IMR-90 (cell line): ENCODE data around the gene GPC6. TPM values are rescaled to one million over a fixed set of nuclear protein-coding genes. Genes with fewer than 3 reads are reported as not detected.

Source experiments
- ATAC-seq: fragments of 200-7000 bp; cut with Tn5 transposase; 2 replicates; pipeline ENCODE4 v1.9.1; 2020; ENCODE audit warnings: low read depth, mild to moderate bottlenecking, moderate library complexity
- BruUV-seq: library from RNA; stranded (reverse); fragments of 400-500 nt; replicated peaks from 2 replicates; lab custom pipeline; 2021; lab: Mats Ljungman, UMichigan
- CTCF ChIA-PET: fragments of 300-600 bp; formaldehyde crosslinking; extraction: SDS; loops from one replicate; lab custom pipeline; 2021; ENCODE audit warnings: antibody characterized with exemption; lab: Yijun Ruan, JAX
- POLR2A ChIA-PET: fragments of 300-600 bp; sonication (Branson Sonifier 250); formaldehyde crosslinking; loops from one replicate; lab custom pipeline; 2022; ENCODE audit warnings: antibody characterized with exemption; ENCODE audit not compliant: unreplicated experiment; lab: Charles Lee
- DNase-seq: peaks from one replicate; pipeline ENCODE4 v3.0.0; 2013
- H2AFZ ChIP-seq: replicated peaks from 2 replicates; pipeline ENCODE3; 2013; ENCODE audit warnings: low read length, mild to moderate bottlenecking; ENCODE audit not compliant: poor library complexity
- H2AK5ac ChIP-seq: 2 replicates; pipeline ENCODE4 v1.6.1; 2013; ENCODE audit warnings: low read depth, low read length, inconsistent platforms
- H2AK9ac ChIP-seq: replicated peaks from 2 replicates; pipeline ENCODE3; 2013; ENCODE audit warnings: mild to moderate bottlenecking, low read depth, low read length, moderate library complexity; ENCODE audit not compliant: poor library complexity
- H2BK120ac ChIP-seq: 2 replicates; pipeline ENCODE4 v1.6.1; 2013; ENCODE audit warnings: low read depth, low read length, inconsistent platforms
- H2BK15ac ChIP-seq: 3 replicates; pipeline ENCODE4 v1.6.1; 2013; ENCODE audit warnings: low read depth, low read length, inconsistent platforms
- H2BK20ac ChIP-seq: 2 replicates; pipeline ENCODE4 v1.6.1; 2013; ENCODE audit warnings: low read depth, mild to moderate bottlenecking, inconsistent platforms, low read length, moderate library complexity
- H2BK5ac ChIP-seq: 2 replicates; pipeline ENCODE4 v1.6.1; 2013; ENCODE audit warnings: mild to moderate bottlenecking, low read depth, low read length, inconsistent platforms; ENCODE audit not compliant: poor library complexity, severe bottlenecking
- H3K14ac ChIP-seq: replicated peaks from 2 replicates; pipeline ENCODE4 v1.6.1; 2013; ENCODE audit warnings: low read depth, low read length, inconsistent platforms
- H3K18ac ChIP-seq: 2 replicates; pipeline ENCODE4 v1.6.1; 2013; ENCODE audit warnings: low read depth, low read length, control low read depth
- H3K23ac ChIP-seq: 2 replicates; pipeline ENCODE4 v1.6.1; 2013; ENCODE audit warnings: low read depth, low read length, inconsistent platforms
- H3K27ac ChIP-seq: 2 replicates; pipeline ENCODE4 v1.5.1; 2013; ENCODE audit warnings: mild to moderate bottlenecking, control low read depth, low read length; ENCODE audit not compliant: insufficient read depth
- H3K27me3 ChIP-seq: 2 replicates; pipeline ENCODE4 v1.6.1; 2013; ENCODE audit warnings: low read length; ENCODE audit not compliant: control insufficient read depth, insufficient read depth
- H3K36me3 ChIP-seq: 2 replicates; pipeline ENCODE4 v1.6.1; 2013; ENCODE audit warnings: low read length, mixed read lengths; ENCODE audit not compliant: control insufficient read depth, insufficient read depth
- H3K4ac ChIP-seq: 2 replicates; pipeline ENCODE4 v1.6.1; 2013; ENCODE audit warnings: low read depth, low read length, inconsistent platforms
- H3K4me1 ChIP-seq: 2 replicates; pipeline ENCODE4 v1.6.1; 2013; ENCODE audit warnings: low read length, mixed read lengths; ENCODE audit not compliant: control insufficient read depth, insufficient read depth
- H3K4me2 ChIP-seq: 2 replicates; pipeline ENCODE4 v1.6.1; 2013; ENCODE audit warnings: low read depth, mild to moderate bottlenecking, control low read depth, low read length, moderate library complexity
- H3K4me3 ChIP-seq: 2 replicates; pipeline ENCODE4 v1.5.1; 2013; ENCODE audit warnings: low read depth, mild to moderate bottlenecking, control low read depth, low read length, moderate library complexity; ENCODE audit not compliant: insufficient read depth
- H3K56ac ChIP-seq: 2 replicates; pipeline ENCODE4 v1.6.1; 2013; ENCODE audit warnings: low read length, inconsistent platforms; ENCODE audit not compliant: insufficient read depth; ENCODE audit errors: extremely low read depth
- H3K79me1 ChIP-seq, 2 experiments: 2 replicates each; pipeline ENCODE4 v1.6.1; 2013; ENCODE audit warnings: low read length in 2 of 2, inconsistent platforms in 1 of 2, low read depth in 1 of 2
- H3K9ac ChIP-seq: 2 replicates; pipeline ENCODE4 v1.6.1; 2013; ENCODE audit warnings: low read depth, low read length, control low read depth
- H3K9me1 ChIP-seq: 2 replicates; pipeline ENCODE4 v1.6.1; 2013; ENCODE audit warnings: low read length, inconsistent platforms; ENCODE audit not compliant: insufficient read depth
- H3K9me3 ChIP-seq: 2 replicates; pipeline ENCODE4 v1.6.1; 2013; ENCODE audit warnings: low read length; ENCODE audit not compliant: control insufficient read depth, insufficient read depth
- H4K20me1 ChIP-seq: 2 replicates; pipeline ENCODE4 v1.6.1; 2013; ENCODE audit warnings: low read length, inconsistent platforms; ENCODE audit not compliant: insufficient read depth
- H4K5ac ChIP-seq: 2 replicates; pipeline ENCODE4 v1.6.1; 2013; ENCODE audit warnings: mild to moderate bottlenecking, low read depth, low read length, control low read depth
- H4K8ac ChIP-seq, 2 experiments: 2 replicates each; pipeline ENCODE4 v1.6.1; 2013; ENCODE audit warnings: low read depth in 2 of 2, low read length in 2 of 2, control low read depth in 1 of 2, inconsistent platforms in 1 of 2
- H4K91ac ChIP-seq: 2 replicates; pipeline ENCODE4 v1.6.1; 2013; ENCODE audit warnings: low read depth, low read length, inconsistent platforms; ENCODE audit not compliant: insufficient read depth
- CHD1 ChIP-seq: IDR thresholded peaks from 2 replicates; pipeline ENCODE4 v1.6.1; 2012; ENCODE audit warnings: low read depth, low read length, improper control_type of control experiment
- ELK1 ChIP-seq: fragments of 150-350 bp; IDR thresholded peaks from 2 replicates; pipeline ENCODE4 v1.6.1; 2016; ENCODE audit warnings: low read depth, mild to moderate bottlenecking, low read length, moderate library complexity, borderline replicate concordance
- MXI1 ChIP-seq: IDR thresholded peaks from 2 replicates; pipeline ENCODE4 v1.6.1; 2012; ENCODE audit warnings: low read depth, mild to moderate bottlenecking, low read length, moderate library complexity, borderline replicate concordance
- NFE2L2 ChIP-seq: fragments of 150-350 bp; IDR thresholded peaks from 2 replicates; pipeline ENCODE4 v1.6.1; 2016; ENCODE audit warnings: low read depth, mild to moderate bottlenecking, low read length
- POLR2A ChIP-seq: IDR thresholded peaks from 2 replicates; pipeline ENCODE4 v1.6.1; 2012; ENCODE audit warnings: mild to moderate bottlenecking, low read depth, low read length
- RCOR1 ChIP-seq: IDR thresholded peaks from 2 replicates; pipeline ENCODE4 v1.6.1; 2012; ENCODE audit warnings: mild to moderate bottlenecking, low read length, improper control_type of control experiment; ENCODE audit not compliant: insufficient replicate concordance
- RFX5 ChIP-seq: IDR thresholded peaks from 2 replicates; pipeline ENCODE4 v1.8.0; 2012; ENCODE audit warnings: low read depth, mild to moderate bottlenecking, low read length, moderate library complexity
- SMC3 ChIP-seq: fragments of 150-350 bp; IDR thresholded peaks from 2 replicates; pipeline ENCODE4 v1.6.1; 2016; ENCODE audit warnings: low read depth, mild to moderate bottlenecking, antibody characterized with exemption, low read length, moderate library complexity
- WGBS, 2 experiments: methylation state at CpG; one replicate each; pipeline versions ENCODE4 v1.1.5 to v1.1.7; 2013; ENCODE audit warnings: missing lambda C conversion rate in 2 of 2; ENCODE audit not compliant: insufficient read length in 1 of 2; ENCODE audit errors: extremely low coverage in 2 of 2; 5-methylcytosine and 5-hydroxymethylcytosine counted together
- dilution Hi-C: fragments of 300-500 bp; cut with HindIII; formaldehyde crosslinking; loops from one replicate; pipeline ENCODE4 v1.14.3; 2018; ENCODE audit warnings: low sequenced_read_pairs; ENCODE audit not compliant: unreplicated experiment
- in situ Hi-C: fragments of 300-500 bp; cut with MboI; formaldehyde crosslinking; loops from 3 replicates; pipeline ENCODE4 v1.14.3; 2019; ENCODE audit warnings: low sequenced_read_pairs, inconsistent platforms, mixed read lengths
- intact Hi-C: fragments of 100-400 bp; cut with micrococcal nuclease; formaldehyde crosslinking; loops from 2 replicates; pipeline ENCODE4 v1.10.0; 2022
- polyA plus RNA-seq, 3 experiments: library from polyadenylated mRNA; depleted of rRNA; stranded (reverse); fragments of >200 nt; gene quantifications; 2 replicates each; pipeline ENCODE4 v1.2.3, GENCODE V29; 2012; ENCODE audit warnings: low replicate concordance in 1 of 3
- total RNA-seq: library from RNA; depleted of rRNA; stranded (reverse); fragments of >200 nt; gene quantifications from 2 replicates; pipeline ENCODE4 v1.2.3, GENCODE V29; 2012

The GPC6 gene
- total and polyA plus RNA-seq, 2 of the 4 experiments (the other 2 are of a cell fraction) = 14.9 to 39.4 TPM

- H3K4me1 ChIP-seq = peaks cover 2% of the 10 kb centered on the region; the same call in 1 of the 2 replicates
- no peak overlapping the region for H4K5ac ChIP-seq
- H3K79me1 ChIP-seq = 0 out of 4 replicates have a peak, but pooled peaks cover 0 to 2% of the 10 kb centered on the region in 2 experiments
- no peak overlapping the region for H2BK15ac ChIP-seq
- no peak overlapping the region for H2BK120ac ChIP-seq
- no peaks in the 10 kb centered on the region for H3K36me3 ChIP-seq
- in situ Hi-C loops = no loop called here
- H3K14ac ChIP-seq = no peak overlapping the region
- H3K23ac ChIP-seq = no peak overlapping the region
- no peak overlapping the region for H2AK5ac ChIP-seq
- no peaks in the 10 kb centered on the region for H3K9me1 ChIP-seq
- H3K4me2 ChIP-seq = no peak overlapping the region
- TF ChIP-seq CHD1 = no peak
- no peak for TF ChIP-seq RCOR1
- no peak for TF ChIP-seq RFX5
- no peak for TF ChIP-seq MXI1
- TF ChIP-seq NFE2L2 = no peak
- no peak for TF ChIP-seq SMC3
- TF ChIP-seq ELK1 = no peak
- TF ChIP-seq POLR2A = no peak
- H3K27me3 ChIP-seq = no peaks in the 10 kb centered on the region
- no peak overlapping the region for H3K18ac ChIP-seq
- CTCF ChIA-PET = no interaction called here
- no peak overlapping the region for H3K4me3 ChIP-seq
- DNase-seq (peak; percentile 79), ATAC-seq (peak; percentile 60)
- WGBS, 2 experiments = 60% methylated on average over 1 of the region's 2 CpGs; no CpG with 5 or more reads in 1 of the 2 experiments
- no peak overlapping the region for H3K9ac ChIP-seq
- dilution Hi-C loops = no loop called here
- H2BK20ac ChIP-seq = no peak overlapping the region
- POLR2A ChIA-PET = no interaction called here
- H2BK5ac ChIP-seq = no peak overlapping the region
- no peak overlapping the region for H3K4ac ChIP-seq
- no peaks in the 10 kb centered on the region for H4K20me1 ChIP-seq
- H3K9me3 ChIP-seq = no peaks in the 10 kb centered on the region
- intact Hi-C loops = no loop called here
- no peak overlapping the region for H3K56ac ChIP-seq
- no peak overlapping the region for H3K27ac ChIP-seq
- no peak overlapping the region for H4K91ac ChIP-seq
- H2AK9ac ChIP-seq = no peak overlapping the region
- no TSS peak for BruUV-seq
- no peak overlapping the region for H4K8ac ChIP-seq
- no peak overlapping the region for H2AFZ ChIP-seq
Observed at GRCh38 chr13:94272038-94272437, 1045.4 kb downstream of the GPC6 start.
